Mononuclear cell (primary cell): ENCODE measurements around the gene KCNV2. TPM values are rescaled to one million over a fixed set of nuclear protein-coding genes. Genes with fewer than 3 reads are reported as not detected.
"Not testable (repeated sequence)": the region's sequence is repeated elsewhere in the genome, so short reads cannot be mapped to it uniquely, and the experiment has no call there.

ENCODE experiments used
- H3K27me3 ChIP-seq: 2 replicates; pipeline ENCODE4 v1.6.0; 2011; ENCODE audit warnings: low read length, control low read depth; ENCODE audit not compliant: insufficient read depth
- H3K4me1 ChIP-seq: 2 replicates; pipeline ENCODE4 v1.5.1; 2011; ENCODE audit warnings: mild to moderate bottlenecking, low read length, control low read depth; ENCODE audit not compliant: insufficient read depth
- H3K4me3 ChIP-seq: 2 replicates; pipeline ENCODE4 v1.5.1; 2011; ENCODE audit warnings: mild to moderate bottlenecking, low read length, moderate library complexity
- H3K9me3 ChIP-seq: 2 replicates; pipeline ENCODE4 v1.5.1; 2011; ENCODE audit warnings: low read depth, mild to moderate bottlenecking, control low read depth, low read length
- total RNA-seq: library from RNA; depleted of rRNA; stranded (reverse); fragments of >200 nt; gene quantifications from one replicate; pipeline ENCODE4 v1.2.3, GENCODE V29; 2012

The KCNV2 gene
- total RNA-seq, 1 donor = not detected

DNA sequence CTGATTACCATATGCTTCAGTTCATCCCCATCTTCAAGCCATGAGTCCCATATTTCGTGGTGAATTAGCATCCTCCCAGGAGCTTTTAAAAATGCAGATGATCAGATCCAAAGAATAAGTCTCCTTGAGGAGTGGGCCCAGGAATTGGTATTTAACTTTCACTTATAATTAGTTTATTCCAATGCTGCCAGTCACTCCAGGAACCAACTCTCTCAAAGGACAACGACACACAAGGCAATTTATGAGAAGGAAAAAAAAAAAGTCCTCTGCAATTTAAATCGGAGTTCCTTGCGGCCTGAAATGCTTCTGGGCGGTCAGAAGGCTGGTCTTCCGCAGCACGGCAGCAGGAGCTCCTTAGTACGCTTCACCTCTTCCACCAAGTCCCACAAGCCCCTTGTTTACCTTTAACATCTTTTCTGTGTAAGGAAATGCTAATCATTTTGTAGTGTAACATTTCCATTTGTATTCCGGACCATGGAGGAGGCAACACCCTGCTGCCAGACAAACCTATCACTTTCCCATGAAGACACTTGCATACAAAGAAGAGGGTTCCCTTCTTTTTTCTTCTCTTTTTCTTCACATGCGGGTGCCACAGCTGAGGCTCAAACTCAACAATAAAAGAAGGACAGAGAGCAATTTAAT, 16.3 kb upstream of the KCNV2 start:
- no peak overlapping the region for H3K4me3 ChIP-seq
- no peaks in the 10 kb centered on the region for H3K27me3 ChIP-seq
- no peaks in the 10 kb centered on the region for H3K9me3 ChIP-seq
- H3K4me1 ChIP-seq = no peaks in the 10 kb centered on the region

DNA sequence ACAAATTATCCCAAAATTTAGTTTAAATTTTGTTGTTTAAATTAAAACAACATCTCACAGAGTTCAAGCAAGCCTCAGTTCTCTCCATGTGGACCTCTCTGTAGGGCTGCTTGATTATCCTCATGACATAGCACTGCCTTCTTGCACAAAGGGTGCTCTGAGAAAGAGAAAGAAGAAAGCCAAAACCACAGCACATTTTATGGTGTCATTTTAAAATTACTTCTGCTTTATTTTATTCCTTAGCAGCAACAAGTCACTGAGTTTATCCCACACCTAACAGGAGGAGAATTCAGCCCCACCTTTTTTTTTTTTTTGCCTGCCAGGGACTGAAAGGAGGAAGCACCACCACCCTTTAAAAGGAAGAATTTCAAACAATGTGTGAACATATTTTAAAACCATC, 12.8 kb upstream of the KCNV2 start:
- Histone ChIP-seq H3K4me3 (no peak overlapping the region), H3K27me3 (no peaks in the 10 kb centered on the region), H3K9me3 (no peaks in the 10 kb centered on the region), H3K4me1 (no peaks in the 10 kb centered on the region)

DNA sequence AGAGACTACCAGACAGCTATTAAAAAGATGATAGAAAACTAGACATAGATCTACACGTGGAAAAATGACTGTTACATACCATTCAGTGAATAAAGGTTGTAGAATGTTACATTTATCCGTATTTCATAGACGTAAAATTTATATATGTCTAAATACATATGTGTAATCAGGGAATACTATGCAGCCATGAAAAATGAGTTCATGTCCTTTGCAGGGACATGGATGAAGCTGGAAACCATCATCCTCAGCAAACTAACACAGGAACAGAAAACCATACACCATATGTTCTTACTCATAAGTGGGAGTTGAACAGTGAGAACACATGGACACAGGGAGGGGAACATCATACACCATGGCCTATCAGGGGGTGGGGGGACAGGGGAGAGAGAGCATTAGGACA, 10.1 kb upstream of the KCNV2 start:
- H3K27me3 ChIP-seq, H3K4me1 ChIP-seq, H3K4me3 ChIP-seq, H3K9me3 ChIP-seq: not testable (repeated sequence)

DNA sequence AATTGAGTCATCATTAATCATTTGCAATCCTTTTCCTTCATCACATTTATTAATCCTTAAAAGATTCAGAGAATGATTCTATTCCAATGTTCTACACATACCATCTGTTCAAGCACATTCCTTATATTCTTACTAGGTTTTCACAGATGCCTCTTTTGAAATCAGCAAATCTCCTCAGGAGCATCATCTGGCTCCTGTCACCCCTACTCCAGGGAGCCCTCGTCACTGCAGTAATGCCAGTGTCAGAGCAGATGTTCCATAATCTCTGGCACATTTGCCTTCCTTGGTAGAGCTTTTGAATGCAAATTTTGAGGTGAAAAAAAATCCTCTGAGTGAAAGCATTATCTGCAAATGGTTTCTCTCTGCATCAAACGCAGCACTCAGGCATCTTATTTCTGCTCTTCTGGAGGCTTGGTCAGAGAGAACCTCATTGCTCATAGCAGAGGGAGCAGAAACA, 7.6 kb upstream of the KCNV2 start:
- no peaks in the 10 kb centered on the region for H3K27me3 ChIP-seq
- no peaks in the 10 kb centered on the region for H3K9me3 ChIP-seq
- H3K4me3 ChIP-seq = no peak overlapping the region
- H3K4me1 ChIP-seq = no peaks in the 10 kb centered on the region

DNA sequence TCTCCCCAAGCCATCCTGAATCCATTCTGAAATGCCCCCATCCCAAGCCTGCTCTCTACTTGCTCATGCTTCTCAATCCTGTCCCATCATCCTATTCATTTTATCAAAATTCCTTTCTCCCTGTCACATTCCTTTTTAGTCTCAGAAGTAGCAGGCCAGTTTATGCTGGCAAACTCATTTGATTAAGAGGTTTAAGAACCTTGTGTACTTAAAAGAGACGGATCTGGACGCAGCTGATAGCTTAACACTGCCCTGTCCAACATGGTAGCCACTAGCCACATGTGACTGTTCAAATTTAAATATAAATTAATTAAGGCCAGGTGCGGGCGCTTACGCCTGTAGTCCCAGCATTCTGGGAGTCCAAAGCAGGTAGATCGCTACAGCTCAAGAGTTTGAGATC, 5.6 kb upstream of the KCNV2 start:
- Histone ChIP-seq H3K4me3 (no peak overlapping the region), H3K9me3 (no peaks in the 10 kb centered on the region), H3K27me3 (no peaks in the 10 kb centered on the region), H3K4me1 (no peaks in the 10 kb centered on the region)

DNA sequence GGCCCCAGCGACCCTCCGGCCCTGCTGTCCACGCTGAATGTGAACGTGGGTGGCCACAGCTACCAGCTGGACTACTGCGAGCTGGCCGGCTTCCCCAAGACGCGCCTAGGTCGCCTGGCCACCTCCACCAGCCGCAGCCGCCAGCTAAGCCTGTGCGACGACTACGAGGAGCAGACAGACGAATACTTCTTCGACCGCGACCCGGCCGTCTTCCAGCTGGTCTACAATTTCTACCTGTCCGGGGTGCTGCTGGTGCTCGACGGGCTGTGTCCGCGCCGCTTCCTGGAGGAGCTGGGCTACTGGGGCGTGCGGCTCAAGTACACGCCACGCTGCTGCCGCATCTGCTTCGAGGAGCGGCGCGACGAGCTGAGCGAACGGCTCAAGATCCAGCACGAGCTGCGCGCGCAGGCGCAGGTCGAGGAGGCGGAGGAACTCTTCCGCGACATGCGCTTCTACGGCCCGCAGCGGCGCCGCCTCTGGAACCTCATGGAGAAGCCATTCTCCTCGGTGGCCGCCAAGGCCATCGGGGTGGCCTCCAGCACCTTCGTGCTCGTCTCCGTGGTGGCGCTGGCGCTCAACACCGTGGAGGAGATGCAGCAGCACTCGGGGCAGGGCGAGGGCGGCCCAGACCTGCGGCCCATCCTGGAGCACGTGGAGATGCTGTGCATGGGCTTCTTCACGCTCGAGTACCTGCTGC, 839 bp downstream of the KCNV2 start:
- Histone ChIP-seq H3K27me3 (no peaks in the 10 kb centered on the region), H3K4me3 (no peak overlapping the region), H3K9me3 (no peaks in the 10 kb centered on the region), H3K4me1 (no peaks in the 10 kb centered on the region)

DNA sequence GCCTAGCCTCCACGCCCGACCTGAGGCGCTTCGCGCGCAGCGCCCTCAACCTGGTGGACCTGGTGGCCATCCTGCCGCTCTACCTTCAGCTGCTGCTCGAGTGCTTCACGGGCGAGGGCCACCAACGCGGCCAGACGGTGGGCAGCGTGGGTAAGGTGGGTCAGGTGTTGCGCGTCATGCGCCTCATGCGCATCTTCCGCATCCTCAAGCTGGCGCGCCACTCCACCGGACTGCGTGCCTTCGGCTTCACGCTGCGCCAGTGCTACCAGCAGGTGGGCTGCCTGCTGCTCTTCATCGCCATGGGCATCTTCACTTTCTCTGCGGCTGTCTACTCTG, 1.4 kb downstream of the KCNV2 start:
- Histone ChIP-seq H3K9me3 (no peaks in the 10 kb centered on the region), H3K4me1 (no peaks in the 10 kb centered on the region), H3K4me3 (no peak overlapping the region), H3K27me3 (no peaks in the 10 kb centered on the region)

DNA sequence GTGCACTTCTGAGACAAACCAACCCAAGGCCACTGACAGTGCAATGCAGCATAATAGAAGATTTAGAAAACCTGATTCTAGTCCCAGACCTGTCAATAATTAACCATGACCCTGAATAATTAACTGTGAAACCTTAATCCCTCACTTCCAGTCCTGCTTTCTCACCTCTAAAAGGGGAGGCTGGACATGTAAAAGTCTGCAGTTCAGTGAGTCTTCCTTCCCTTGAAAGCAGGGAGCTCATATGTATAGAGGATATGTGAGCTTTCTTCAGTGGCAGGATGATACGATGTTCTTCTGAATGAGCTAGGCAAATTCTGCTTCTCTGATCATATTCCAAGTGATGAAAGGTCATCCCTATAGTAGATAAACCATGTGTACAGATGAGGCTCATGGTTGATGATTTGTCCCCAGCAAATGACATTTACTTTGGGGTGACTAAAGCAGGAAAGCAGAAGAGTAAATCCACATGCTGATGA, 2.9 kb downstream of the KCNV2 start:
- no peaks in the 10 kb centered on the region for H3K27me3 ChIP-seq
- H3K4me3 ChIP-seq = no peak overlapping the region
- no peaks in the 10 kb centered on the region for H3K4me1 ChIP-seq
- H3K9me3 ChIP-seq = no peaks in the 10 kb centered on the region

DNA sequence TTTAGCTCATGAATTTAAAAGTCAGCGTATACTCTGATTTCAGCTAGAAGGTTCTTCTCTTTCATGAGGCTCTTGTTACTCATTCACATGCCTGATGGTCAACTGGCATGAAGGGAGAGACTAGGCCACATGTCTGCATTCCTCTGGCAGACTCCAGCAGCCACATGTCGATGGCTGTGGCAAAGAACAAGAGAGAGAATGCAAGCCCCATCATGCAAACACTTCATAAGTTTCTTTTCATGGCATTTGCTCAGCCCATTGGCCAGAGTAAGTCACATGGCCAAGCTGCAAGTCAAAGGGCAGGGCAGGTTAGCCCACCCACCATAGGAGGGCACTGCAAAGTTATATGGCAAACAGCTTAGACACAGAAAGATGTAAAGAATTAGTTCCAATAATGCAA, 5.4 kb downstream of the KCNV2 start:
- no peak overlapping the region for H3K4me3 ChIP-seq
- H3K27me3 ChIP-seq = no peaks in the 10 kb centered on the region
- no peaks in the 10 kb centered on the region for H3K4me1 ChIP-seq
- no peaks in the 10 kb centered on the region for H3K9me3 ChIP-seq

DNA sequence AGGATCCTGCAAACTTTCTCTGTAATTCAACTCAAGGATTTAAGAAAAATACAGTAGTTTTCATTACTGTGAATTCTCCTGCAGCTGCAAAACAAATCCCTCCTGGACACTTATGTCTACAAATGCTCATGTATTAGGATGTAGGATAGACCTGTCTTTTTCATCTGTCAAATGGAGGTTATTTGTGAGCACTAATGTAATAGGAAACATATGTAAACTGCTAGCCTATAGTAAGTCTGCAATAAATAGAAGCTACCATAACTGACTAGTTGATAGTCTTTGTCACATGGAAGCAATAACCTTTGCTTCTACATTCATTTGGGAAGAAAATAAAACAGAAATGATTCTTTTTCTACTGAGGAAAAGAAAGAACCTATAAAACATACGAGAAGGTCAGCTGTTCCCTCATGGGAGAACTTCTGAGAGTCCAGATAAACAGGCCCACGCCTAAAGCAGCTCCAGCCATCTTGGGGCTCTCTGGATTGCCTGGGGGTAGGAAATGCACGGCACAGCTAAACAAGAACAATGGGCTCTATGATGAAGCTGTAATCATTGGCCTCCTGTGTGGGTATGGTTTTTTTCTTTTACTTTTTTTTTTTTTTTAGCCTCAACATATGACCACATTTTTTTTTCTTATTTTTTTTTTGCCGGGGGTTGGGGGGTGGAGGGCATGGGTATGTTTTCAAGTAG, 6.2 kb downstream of the KCNV2 start:
- Histone ChIP-seq H3K27me3 (no peaks in the 10 kb centered on the region), H3K4me1 (peaks cover 3% of the 10 kb centered on the region), H3K9me3 (no peaks in the 10 kb centered on the region), H3K4me3 (no peak overlapping the region)

DNA sequence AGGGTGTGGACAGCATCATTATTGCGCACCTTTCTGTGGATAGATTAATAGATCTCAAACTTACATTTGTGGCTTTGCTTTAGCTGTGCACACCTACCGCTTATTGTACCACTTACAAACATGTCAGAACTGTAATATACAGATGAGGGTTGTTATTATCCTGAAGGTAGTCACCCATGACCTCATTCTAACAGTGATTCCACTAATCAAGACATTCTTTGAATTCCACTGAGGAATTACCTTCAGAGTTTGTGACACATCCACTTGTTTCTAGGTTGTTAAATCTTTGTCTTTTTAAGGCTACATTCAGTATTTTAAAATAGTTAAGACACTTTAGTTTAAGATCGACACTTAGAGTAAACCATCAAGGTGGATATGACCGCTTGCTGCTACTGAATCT, 7.8 kb downstream of the KCNV2 start:
- Histone ChIP-seq H3K4me3 (no peak overlapping the region), H3K9me3 (no peaks in the 10 kb centered on the region), H3K27me3 (no peaks in the 10 kb centered on the region), H3K4me1 (peaks cover 3% of the 10 kb centered on the region)

DNA sequence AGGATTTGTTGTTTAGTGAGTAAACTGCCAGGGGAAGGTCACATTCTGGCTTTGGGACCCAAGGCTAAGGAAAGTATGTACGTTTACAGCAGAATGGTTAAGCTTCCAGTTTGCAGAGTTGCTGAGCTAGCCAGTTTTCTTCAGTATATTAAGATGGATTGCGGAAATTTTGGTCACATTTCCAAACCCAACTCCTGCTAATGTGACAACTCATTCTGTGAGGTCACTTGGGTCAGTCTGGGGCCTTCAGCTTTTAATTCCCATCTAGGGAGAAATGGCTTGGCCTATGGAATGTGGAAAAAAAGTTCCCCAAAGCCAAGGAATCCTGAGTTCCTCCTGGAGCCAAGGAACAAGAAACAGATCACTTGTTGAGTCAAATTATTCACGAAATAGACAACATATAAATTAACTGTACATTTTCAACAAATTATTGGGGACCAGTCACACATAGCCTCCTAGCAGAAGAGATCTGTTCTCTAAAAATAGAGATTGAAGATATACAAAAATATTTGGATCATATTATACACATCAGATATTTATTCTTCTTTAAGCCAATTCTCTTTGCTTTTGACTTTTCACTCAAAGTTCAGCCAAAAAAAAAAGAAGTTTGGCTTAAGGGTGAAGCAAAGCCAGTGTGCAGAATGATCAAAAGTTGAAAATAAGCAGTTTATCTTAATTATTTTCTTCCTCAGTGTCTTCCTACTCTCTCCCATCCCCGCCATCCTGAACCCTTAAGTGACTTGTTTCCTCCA, 8.8 kb downstream of the KCNV2 start:
- no peaks in the 10 kb centered on the region for H3K27me3 ChIP-seq
- H3K4me3 ChIP-seq = no peak overlapping the region
- H3K4me1 ChIP-seq = peaks cover 3% of the 10 kb centered on the region
- no peaks in the 10 kb centered on the region for H3K9me3 ChIP-seq

DNA sequence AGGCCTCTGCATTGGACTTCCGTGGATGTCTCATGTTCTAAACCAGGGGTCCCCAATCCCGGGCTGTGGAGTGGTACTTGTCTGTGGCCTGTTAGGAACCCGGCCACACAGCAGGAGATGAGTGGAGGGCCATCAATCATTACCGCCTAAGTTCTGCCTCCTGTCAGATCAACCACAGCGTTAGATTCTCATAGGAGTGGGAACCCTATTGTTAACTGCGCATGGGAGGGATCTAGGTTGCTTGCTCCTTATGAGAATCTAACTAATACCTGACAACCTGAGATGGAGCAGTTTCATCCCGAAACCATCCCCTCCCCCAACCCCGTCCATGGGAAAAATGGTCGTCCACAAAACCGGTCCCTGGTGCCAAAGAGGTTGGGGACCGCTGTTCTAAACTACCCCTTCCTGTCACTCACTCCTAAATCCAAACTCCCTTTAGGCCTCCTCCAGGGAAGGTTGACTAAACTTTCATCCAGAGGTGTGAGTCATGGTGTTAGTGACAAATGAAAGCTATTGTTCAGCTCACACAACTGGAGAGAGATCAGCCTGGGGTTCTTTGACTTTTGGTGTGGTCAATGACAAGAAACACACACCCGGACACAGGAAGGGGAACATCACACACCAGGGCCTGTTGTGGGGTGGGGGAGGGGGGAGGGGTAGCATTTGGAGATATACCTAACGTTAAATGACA, 9.5 kb downstream of the KCNV2 start:
- Histone ChIP-seq H3K9me3 (no peaks in the 10 kb centered on the region), H3K4me1 (peaks cover 3% of the 10 kb centered on the region), H3K27me3 (no peaks in the 10 kb centered on the region), H3K4me3 (no peak overlapping the region)

DNA sequence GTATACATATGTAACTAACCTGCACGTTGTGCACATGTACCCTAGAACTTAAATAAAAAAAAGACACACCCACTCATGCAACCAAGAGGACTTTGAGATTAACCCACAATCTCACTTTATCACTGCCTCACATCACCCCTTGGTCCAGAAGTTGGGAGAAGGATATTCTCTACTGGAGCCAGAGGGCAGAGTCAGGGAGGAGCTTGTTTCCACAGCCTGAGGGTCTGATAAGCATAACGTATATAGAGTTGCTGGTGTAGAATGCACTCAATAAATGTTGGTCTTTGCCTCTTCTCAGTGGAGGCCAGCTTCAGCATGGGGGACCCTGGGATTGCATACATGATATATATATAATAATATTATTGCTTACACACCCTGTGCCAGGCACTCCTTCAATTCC, 10.1 kb downstream of the KCNV2 start:
- Histone ChIP-seq H3K4me3 (no peak overlapping the region), H3K4me1 (peaks cover 3% of the 10 kb centered on the region), H3K9me3 (no peaks in the 10 kb centered on the region), H3K27me3 (no peaks in the 10 kb centered on the region)
